ENCODE data around the gene ME2. TPM values are rescaled to one million over a fixed set of nuclear protein-coding genes. Genes with fewer than 3 reads are reported as not detected.

Gene ME2
- total RNA-seq, 1 experiment from 2014 or later = 49.0 TPM

GRCh38 chr18:50937183-50937582 is 58.3 kb downstream of the ME2 start:
- Histone ChIP-seq H3K4me2 (ENCODE audit: low read length) (no peak overlapping the region), H3K27ac (ENCODE audit: low read depth, low read length) (no peak overlapping the region), H3K4me3 (replicated peaks in 1 of 2; ENCODE audit: low read depth in 1 of 2, low read length in 2 of 2) (no peak overlapping the region), H3K9me2 (ENCODE audit: insufficient read depth) (no peaks in the 10 kb centered on the region), H2AFZ (ENCODE audit: low read depth, low read length, poor library complexity, severe bottlenecking) (no peak overlapping the region), H3K36me3 (ENCODE audit: control insufficient read depth in 1 of 2, insufficient read depth in 2 of 2, low read length in 2 of 2) (peaks cover 3 to 4% of the 10 kb centered on the region in 2 experiments; a peak in 2 of 4 replicates), H3K4me1 (ENCODE audit: control insufficient read depth in 1 of 2, insufficient read depth in 2 of 2, low read length in 2 of 2) (no peaks in the 10 kb centered on the region), H3K9ac (ENCODE audit: low read length) (no peak overlapping the region), H3K79me2 (ENCODE audit: insufficient read depth, low read length) (no peaks in the 10 kb centered on the region), H4K20me1 (ENCODE audit: insufficient read depth) (no peaks in the 10 kb centered on the region), H3K9me3 (ENCODE audit: control insufficient read depth in 1 of 2, insufficient read depth in 1 of 2, low read depth in 1 of 2, low read length in 2 of 2) (no peaks in the 10 kb centered on the region), H3K27me3 (ENCODE audit: insufficient read depth, low read length) (no peaks in the 10 kb centered on the region)
- CTCF ChIA-PET = no interaction called here
- no peak for ATAC-seq
- RAD21 ChIA-PET (ENCODE audit: low non-redundant PET in 1 of 2, low total read pairs in 2 of 2, uncharacterized antibody in 2 of 2, unreplicated experiment in 2 of 2) = no interaction called here
- BruUV-seq (replicated peaks) = no TSS peak
- no peak for TF ChIP-seq CEBPB (IDR thresholded peaks at IDR 0.05; ENCODE audit: low read depth)
- no peak for TF ChIP-seq SP1 (IDR thresholded peaks at IDR 0.05; ENCODE audit: low read depth)
- intact Hi-C loops (cut with micrococcal nuclease) = no loop called here
- DNase-seq (ENCODE audit: low read depth, low spot score) = no peak
- POLR2A ChIA-PET = no interaction called here

- H3K4me3 ChIP-seq (replicated peaks in 1 of 2; ENCODE audit: low read depth in 1 of 2, low read length in 2 of 2) = no peak overlapping the region
- CTCF ChIA-PET = no interaction called here
- no peaks in the 10 kb centered on the region for H3K27me3 ChIP-seq (ENCODE audit: insufficient read depth, low read length)
- no peak overlapping the region for H3K9ac ChIP-seq (ENCODE audit: low read length)
- no peaks in the 10 kb centered on the region for H3K79me2 ChIP-seq (ENCODE audit: insufficient read depth, low read length)
- no TSS peak for BruUV-seq (replicated peaks)
- H3K9me2 ChIP-seq (ENCODE audit: insufficient read depth) = no peaks in the 10 kb centered on the region
- TF ChIP-seq ZNF274 (IDR thresholded peaks at IDR 0.05; ENCODE audit: low read depth, low read length) (no peak), SIN3A (IDR thresholded peaks at IDR 0.05; ENCODE audit: low read depth) (no peak), SP1 (IDR thresholded peaks at IDR 0.05; ENCODE audit: low read depth) (no peak), CBX3 (IDR thresholded peaks at IDR 0.05; ENCODE audit: low read depth) (no peak), EZH2phosphoT487 (IDR thresholded peaks at IDR 0.05; ENCODE audit: borderline replicate concordance) (no peak), YY1 (IDR thresholded peaks at IDR 0.05; ENCODE audit: extremely low read depth, insufficient replicate concordance, low read depth, low read length) (no peak), CEBPB (IDR thresholded peaks at IDR 0.05; ENCODE audit: low read depth) (no peak), CTCF (IDR thresholded peaks at IDR 0.05 in 2 of 3, conservative IDR thresholded peaks at IDR 0.05 in 1 of 3; ENCODE audit: borderline replicate concordance in 1 of 3, insufficient read depth in 1 of 3, low read depth in 2 of 3, low read length in 2 of 3) (no peak), MAX (IDR thresholded peaks at IDR 0.05) (no peak), SRF (IDR thresholded peaks at IDR 0.05; ENCODE audit: low read depth) (no peak), RAD21 (IDR thresholded peaks at IDR 0.05; ENCODE audit: low read depth) (no peak), ATF3 (IDR thresholded peaks at IDR 0.05) (no peak)
- DNase-seq (ENCODE audit: low read depth, low spot score) (no peak), ATAC-seq (no peak)
- no peaks in the 10 kb centered on the region for H3K9me3 ChIP-seq (ENCODE audit: control insufficient read depth in 1 of 2, insufficient read depth in 1 of 2, low read depth in 1 of 2, low read length in 2 of 2)
- RAD21 ChIA-PET (ENCODE audit: low non-redundant PET in 1 of 2, low total read pairs in 2 of 2, uncharacterized antibody in 2 of 2, unreplicated experiment in 2 of 2) = no interaction called here
- peaks cover 3 to 4% of the 10 kb centered on the region in 2 experiments; a peak in 2 of 4 replicates for H3K36me3 ChIP-seq (ENCODE audit: control insufficient read depth in 1 of 2, insufficient read depth in 2 of 2, low read length in 2 of 2)
- H4K20me1 ChIP-seq (ENCODE audit: insufficient read depth) = no peaks in the 10 kb centered on the region
- intact Hi-C loops (cut with micrococcal nuclease) = no loop called here
- no peak overlapping the region for H3K27ac ChIP-seq (ENCODE audit: low read depth, low read length)
- no peak overlapping the region for H2AFZ ChIP-seq (ENCODE audit: low read depth, low read length, poor library complexity, severe bottlenecking)
- POLR2A ChIA-PET = no interaction called here
- no peak overlapping the region for H3K4me2 ChIP-seq (ENCODE audit: low read length)
- H3K4me1 ChIP-seq (ENCODE audit: control insufficient read depth in 1 of 2, insufficient read depth in 2 of 2, low read length in 2 of 2) = no peaks in the 10 kb centered on the region
Measured at GRCh38 chr18:50938912-50939311, 60.0 kb downstream of the ME2 start.

All from HCT116 (cell line).